ENCODE measurements around the gene PTP4A2. TPM values are rescaled to one million over a fixed set of nuclear protein-coding genes. Genes with fewer than 3 reads are reported as not detected.

PTP4A2 gene
- total and polyA plus RNA-seq, 2 of the 8 experiments (the other 6 are each of a cell fraction or from before 2014, with no cell fraction given): 87.4 to 214 TPM

DNA sequence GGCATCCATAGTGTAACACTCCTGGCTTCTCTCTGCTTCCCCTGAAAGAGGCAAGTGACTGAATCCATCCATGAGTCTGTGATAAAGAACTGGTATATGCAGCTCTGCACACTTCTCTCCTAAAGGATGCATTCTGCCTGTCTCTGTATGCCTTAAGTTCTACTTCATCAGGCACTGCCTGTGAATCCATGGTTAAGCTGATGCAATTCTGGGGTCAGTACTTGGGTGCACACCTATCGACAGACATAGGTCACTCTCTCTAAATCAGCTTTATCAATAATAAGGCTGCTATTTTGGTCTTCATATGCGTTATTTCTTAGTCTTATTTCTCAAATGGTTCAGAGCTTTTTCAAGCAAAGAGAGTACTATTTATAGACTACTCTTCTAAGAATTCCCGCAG lies 32.7 kb upstream of the PTP4A2 start:
- H2BK20ac ChIP-seq (ENCODE audit: low read length): no peak overlapping the region
- TF ChIP-seq SIX5 (IDR thresholded peaks at IDR 0.05; ENCODE audit: low read depth, low read length) (no peak), POLR2A (IDR thresholded peaks at IDR 0.05; ENCODE audit: control extremely low read depth in 1 of 2, low read depth in 2 of 2, low read length in 2 of 2) (no peak), NANOG (IDR thresholded peaks at IDR 0.05; ENCODE audit: insufficient read depth, low read depth, low read length, poor library complexity, severe bottlenecking) (no peak), HDAC6 (IDR thresholded peaks at IDR 0.05; ENCODE audit: low read depth, low read length) (no peak), SUZ12 (IDR thresholded peaks at IDR 0.05; ENCODE audit: low read length) (no peak), ATF2 (IDR thresholded peaks at IDR 0.05; ENCODE audit: low read length) (no peak), USF2 (IDR thresholded peaks at IDR 0.05; ENCODE audit: low read length) (no peak), NRF1 (IDR thresholded peaks at IDR 0.05; ENCODE audit: low read depth, low read length) (no peak), TCF12 (IDR thresholded peaks at IDR 0.05; ENCODE audit: low read depth, low read length) (no peak), CBX8 (IDR thresholded peaks at IDR 0.05; ENCODE audit: borderline replicate concordance, low read depth, low read length) (no peak), CREB1 (IDR thresholded peaks at IDR 0.05) (no peak), JUN (IDR thresholded peaks at IDR 0.05; ENCODE audit: low read depth, low read length) (no peak)
- no peak for FAIRE-seq
- H3K23ac ChIP-seq (ENCODE audit: insufficient read length): no peak overlapping the region
- no peaks in the 10 kb centered on the region for H3K79me1 ChIP-seq (ENCODE audit: low read depth, low read length)
- no peaks in the 10 kb centered on the region for H4K20me1 ChIP-seq (replicated peaks in 1 of 2; ENCODE audit: control insufficient read depth in 1 of 2, insufficient read depth in 2 of 2, low read length in 2 of 2)
- no peak overlapping the region for H3K18ac ChIP-seq (ENCODE audit: extremely low read depth, low read length)
- no peak overlapping the region for H2BK120ac ChIP-seq (replicated peaks; ENCODE audit: low read depth, low read length)
- H3K4ac ChIP-seq (replicated peaks; ENCODE audit: insufficient read length, low read depth, low read length): no peak overlapping the region
- H3K27ac ChIP-seq (ENCODE audit: low read depth, low read length): no peak overlapping the region
- H4K91ac ChIP-seq (replicated peaks; ENCODE audit: insufficient read length, low read length): no peak overlapping the region
- no peaks in the 10 kb centered on the region for H3K23me2 ChIP-seq (ENCODE audit: low read depth, low read length)
- H3K9me3 ChIP-seq (ENCODE audit: insufficient read depth in 2 of 2, low read depth in 1 of 2, low read length in 1 of 2): no peaks in the 10 kb centered on the region
- no peaks in the 10 kb centered on the region for H3K36me3 ChIP-seq (ENCODE audit: control insufficient read depth in 2 of 4, insufficient read depth in 4 of 4, low read length in 3 of 4)
- no peak overlapping the region for H4K5ac ChIP-seq (ENCODE audit: insufficient read length, low read depth, low read length)
- H3K9ac ChIP-seq (replicated peaks in 1 of 4; ENCODE audit: extremely low read depth in 1 of 4, low read depth in 3 of 4, low read length in 3 of 4): no peak overlapping the region
- no peak for DNase-seq (ENCODE audit: low read depth in 1 of 2, low spot score in 2 of 2)
- no peak overlapping the region for H2BK12ac ChIP-seq (ENCODE audit: low read depth, low read length)
- POLR2A ChIA-PET (ENCODE audit: partially characterized antibody): interaction anchor here (1.5 to 3.1 kb wide), 2 partner anchors 13 to 27 kb away, joined by 3 to 7 read pairs; no protein-coding TSS in a partner anchor
- no peak overlapping the region for H2BK5ac ChIP-seq (ENCODE audit: low read depth, low read length)
- no peak overlapping the region for H3K4me3 ChIP-seq (ENCODE audit: extremely low read depth in 1 of 4, insufficient read depth in 2 of 4, low read depth in 3 of 4, low read length in 4 of 4)
- no peak overlapping the region for H3K56ac ChIP-seq (replicated peaks; ENCODE audit: insufficient read length, low read depth, low read length)
- no peak overlapping the region for H3K4me2 ChIP-seq (ENCODE audit: insufficient read depth in 1 of 2, low read depth in 2 of 2, low read length in 2 of 2)
- H3K14ac ChIP-seq (ENCODE audit: insufficient read length): no peak overlapping the region
- H2BK15ac ChIP-seq (ENCODE audit: low read length): no peak overlapping the region
- CTCF ChIA-PET (ENCODE audit: partially characterized antibody): interaction anchor here (0.8 to 10.2 kb wide), 4 partner anchors 12 to 36 kb away, joined by 3 to 72 read pairs (median 4); no protein-coding TSS in a partner anchor
- H3K4me1 ChIP-seq (replicated peaks in 1 of 4; ENCODE audit: control insufficient read depth in 3 of 4, insufficient read depth in 4 of 4, low read length in 3 of 4): no peaks in the 10 kb centered on the region
- H4K8ac ChIP-seq (ENCODE audit: extremely low read depth, insufficient read depth, low read length): no peak overlapping the region
- WGBS, 2 experiments (ENCODE audit: extremely low coverage in 1 of 2, insufficient coverage in 1 of 2, insufficient read length in 1 of 2, insufficient replicate concordance in 2 of 2, low coverage in 1 of 2, low lambda C conversion rate in 2 of 2, missing lambda C conversion rate in 1 of 2): 86% methylated on average over 3 of the region's 3 CpGs; no CpG with 5 or more reads in 1 of the 2 experiments
- H2AFZ ChIP-seq (ENCODE audit: low read length): no peak overlapping the region
- no peaks in the 10 kb centered on the region for H3K27me3 ChIP-seq (replicated peaks in 1 of 4; ENCODE audit: control insufficient read depth in 3 of 4, extremely low read depth in 1 of 4, insufficient read depth in 3 of 4, low read length in 3 of 4)
- H2AK5ac ChIP-seq (ENCODE audit: low read depth, low read length): no peak overlapping the region
- H3K79me2 ChIP-seq (ENCODE audit: control insufficient read depth in 1 of 2, insufficient read depth in 2 of 2, low read length in 2 of 2): no peaks in the 10 kb centered on the region
